ENCODE measurements around the gene PDE7B. TPM values are rescaled to one million over a fixed set of nuclear protein-coding genes. Genes with fewer than 3 reads are reported as not detected.

The PDE7B gene
- total RNA-seq, 2 experiments from 2014 or later = not detected

GRCh38 chr6:136178749-136179148, 327.2 kb downstream of the PDE7B start:
- no peaks in the 10 kb centered on the region for H3K36me3 ChIP-seq (ENCODE audit: insufficient read depth, low read length)
- H3K4me1 ChIP-seq (ENCODE audit: insufficient read depth, low read length, poor library complexity, severe bottlenecking) = no peaks in the 10 kb centered on the region
- no peaks in the 10 kb centered on the region for H4K20me1 ChIP-seq (ENCODE audit: insufficient read depth, low read length)
- H3K79me2 ChIP-seq (ENCODE audit: insufficient read depth, low read depth, low read length) = no peaks in the 10 kb centered on the region
- H3K4me3 ChIP-seq (ENCODE audit: low read depth, low read length, poor library complexity, severe bottlenecking) = no peak overlapping the region
- no peak for DNase-seq (ENCODE audit: low spot score)
- H3K9me2 ChIP-seq (ENCODE audit: insufficient read depth, low read length) = no peaks in the 10 kb centered on the region
- no peak overlapping the region for H3K27ac ChIP-seq (ENCODE audit: low read depth, low read length, poor library complexity, severe bottlenecking)
- H2AFZ ChIP-seq (ENCODE audit: low read length) = no peak overlapping the region
- no peak overlapping the region for H3K4me2 ChIP-seq (ENCODE audit: low read length)
- TF ChIP-seq EZH2phosphoT487 (IDR thresholded peaks at IDR 0.05; ENCODE audit: borderline replicate concordance, low read depth, low read length) = no peak
- no peak for TF ChIP-seq CTCF (conservative IDR thresholded peaks at IDR 0.05; ENCODE audit: low read length)
- no peaks in the 10 kb centered on the region for H3K9me3 ChIP-seq (ENCODE audit: low read length)
- ChIA-PET POLR2A (no interaction called here), CTCF (ENCODE audit: unreplicated experiment) (no interaction called here)
- intact Hi-C loops (cut with micrococcal nuclease; ENCODE audit: unreplicated experiment) = no loop called here
- BruUV-seq (replicated peaks) = no TSS peak

- no peaks in the 10 kb centered on the region for H3K9me2 ChIP-seq (ENCODE audit: insufficient read depth, low read length)
- H3K79me2 ChIP-seq (ENCODE audit: insufficient read depth, low read depth, low read length) = no peaks in the 10 kb centered on the region
- H3K4me3 ChIP-seq (ENCODE audit: low read depth, low read length, poor library complexity, severe bottlenecking) = no peak overlapping the region
- no peaks in the 10 kb centered on the region for H4K20me1 ChIP-seq (ENCODE audit: insufficient read depth, low read length)
- intact Hi-C loops (cut with micrococcal nuclease; ENCODE audit: unreplicated experiment) = no loop called here
- ChIA-PET POLR2A (interaction anchor here (1.3 kb wide), 1 partner anchor 15 kb away, joined by 4 read pairs; no protein-coding TSS in a partner anchor), CTCF (ENCODE audit: unreplicated experiment) (no interaction called here)
- BruUV-seq (replicated peaks) = no TSS peak
- no peaks in the 10 kb centered on the region for H3K9me3 ChIP-seq (ENCODE audit: low read length)
- no peaks in the 10 kb centered on the region for H3K36me3 ChIP-seq (ENCODE audit: insufficient read depth, low read length)
- TF ChIP-seq CTCF (conservative IDR thresholded peaks at IDR 0.05; ENCODE audit: low read length) (no peak), EZH2phosphoT487 (IDR thresholded peaks at IDR 0.05; ENCODE audit: borderline replicate concordance, low read depth, low read length) (no peak)
- H3K27ac ChIP-seq (ENCODE audit: low read depth, low read length, poor library complexity, severe bottlenecking) = no peak overlapping the region
- no peak overlapping the region for H3K4me2 ChIP-seq (ENCODE audit: low read length)
- H2AFZ ChIP-seq (ENCODE audit: low read length) = no peak overlapping the region
- H3K4me1 ChIP-seq (ENCODE audit: insufficient read depth, low read length, poor library complexity, severe bottlenecking) = peaks cover 8% of the 10 kb centered on the region
- no peak for DNase-seq (ENCODE audit: low spot score)
Measured at GRCh38 chr6:136180704-136181511, 329.4 kb downstream of the PDE7B start.

GRCh38 chr6:136181512-136181833, 330.0 kb downstream of the PDE7B start:
- no peaks in the 10 kb centered on the region for H3K9me2 ChIP-seq (ENCODE audit: insufficient read depth, low read length)
- no peak overlapping the region for H2AFZ ChIP-seq (ENCODE audit: low read length)
- no peaks in the 10 kb centered on the region for H3K79me2 ChIP-seq (ENCODE audit: insufficient read depth, low read depth, low read length)
- no peak for DNase-seq (ENCODE audit: low spot score)
- TF ChIP-seq CTCF (conservative IDR thresholded peaks at IDR 0.05; ENCODE audit: low read length) = no peak
- TF ChIP-seq EZH2phosphoT487 (IDR thresholded peaks at IDR 0.05; ENCODE audit: borderline replicate concordance, low read depth, low read length) = no peak
- intact Hi-C loops (cut with micrococcal nuclease; ENCODE audit: unreplicated experiment) = no loop called here
- BruUV-seq (replicated peaks) = no TSS peak
- POLR2A ChIA-PET = interaction anchor here (0.6 kb wide), 1 partner anchor 515 kb away, joined by 3 read pairs; no protein-coding TSS in a partner anchor
- no peaks in the 10 kb centered on the region for H3K36me3 ChIP-seq (ENCODE audit: insufficient read depth, low read length)
- CTCF ChIA-PET (ENCODE audit: unreplicated experiment) = no interaction called here
- H3K4me3 ChIP-seq (ENCODE audit: low read depth, low read length, poor library complexity, severe bottlenecking) = no peak overlapping the region
- H3K9me3 ChIP-seq (ENCODE audit: low read length) = no peaks in the 10 kb centered on the region
- H3K4me1 ChIP-seq (ENCODE audit: insufficient read depth, low read length, poor library complexity, severe bottlenecking) = peaks cover 8% of the 10 kb centered on the region
- H3K4me2 ChIP-seq (ENCODE audit: low read length) = no peak overlapping the region
- H4K20me1 ChIP-seq (ENCODE audit: insufficient read depth, low read length) = no peaks in the 10 kb centered on the region
- no peak overlapping the region for H3K27ac ChIP-seq (ENCODE audit: low read depth, low read length, poor library complexity, severe bottlenecking)

All from OCI-LY7 (cell line).